Hepatocyte (in vitro differentiated cells): Measurements from ENCODE around the gene TMEM14B. TPM values are rescaled to one million over a fixed set of nuclear protein-coding genes. Genes with fewer than 3 reads are reported as not detected.

Experiments used
- DNase-seq: peaks from one replicate; pipeline ENCODE4 v3.0.0-alpha.2; 2016; ENCODE audit warnings: low spot score
- H2AFZ ChIP-seq: fragments of 200-600 bp; sonication (generic); 2 replicates; pipeline ENCODE4 v1.6.0; 2016; ENCODE audit warnings: antibody characterized with exemption, mild to moderate bottlenecking
- H3K27ac ChIP-seq: fragments of 200-600 bp; sonication (generic); 2 replicates; pipeline ENCODE4 v1.5.1; 2016; ENCODE audit warnings: mild to moderate bottlenecking
- H3K27me3 ChIP-seq: fragments of 200-600 bp; sonication (generic); 2 replicates; pipeline ENCODE4 v1.6.1; 2016
- H3K36me3 ChIP-seq: fragments of 200-600 bp; sonication (generic); replicated peaks from 2 replicates; pipeline ENCODE4 v1.5.1; 2016; ENCODE audit warnings: low read depth; ENCODE audit not compliant: insufficient read depth
- H3K4me1 ChIP-seq: fragments of 200-600 bp; sonication (generic); 2 replicates; pipeline ENCODE4 v1.5.1; 2016; ENCODE audit warnings: mild to moderate bottlenecking, moderate library complexity; ENCODE audit not compliant: insufficient read depth
- H3K4me2 ChIP-seq: fragments of 200-600 bp; sonication (generic); 2 replicates; pipeline ENCODE4 v1.6.0; 2016
- H3K4me3 ChIP-seq: fragments of 200-600 bp; sonication (generic); 2 replicates; pipeline ENCODE4 v1.5.1; 2016; ENCODE audit warnings: mild to moderate bottlenecking
- H3K79me2 ChIP-seq: fragments of 200-600 bp; sonication (generic); 2 replicates; pipeline ENCODE4 v1.6.0; 2017; ENCODE audit warnings: mild to moderate bottlenecking
- H3K9me2 ChIP-seq: fragments of 200-600 bp; sonication (generic); replicated peaks from 2 replicates; pipeline ENCODE4 v1.6.0; 2017; ENCODE audit warnings: mild to moderate bottlenecking; ENCODE audit not compliant: insufficient read depth
- H3K9me3 ChIP-seq: fragments of 200-600 bp; sonication (generic); 2 replicates; pipeline ENCODE4 v1.5.1; 2016; ENCODE audit warnings: low read depth, mild to moderate bottlenecking
- H4K20me1 ChIP-seq: fragments of 200-600 bp; sonication (generic); 2 replicates; pipeline ENCODE4 v1.6.0; 2016; ENCODE audit warnings: mild to moderate bottlenecking; ENCODE audit not compliant: insufficient read depth, poor library complexity, severe bottlenecking
- EZH2 ChIP-seq: fragments of 200-600 bp; sonication (generic); IDR thresholded peaks from 2 replicates; pipeline ENCODE4 v1.6.1; 2016; ENCODE audit warnings: antibody characterized with exemption, mild to moderate bottlenecking, borderline replicate concordance
- EZH2phosphoT487 ChIP-seq: fragments of 200-600 bp; sonication (generic); IDR thresholded peaks from one replicate; pipeline ENCODE4 v1.6.1; 2018; ENCODE audit warnings: antibody characterized with exemption, mild to moderate bottlenecking, low read depth, moderate library complexity; ENCODE audit not compliant: unreplicated experiment, severe bottlenecking
- WGBS: methylation state at CpG from one replicate; pipeline ENCODE4 v1.1.6; 2016; ENCODE audit warnings: low lambda C conversion rate; ENCODE audit errors: missing lambda C conversion rate; 5-methylcytosine and 5-hydroxymethylcytosine counted together
- polyA plus RNA-seq: library from polyadenylated mRNA; unstranded; fragments of >200 nt; fragmentation: Nextera tagmentation; extraction: Ambion mirVana; gene quantifications from 2 replicates; pipeline ENCODE4 v1.2.1, GENCODE V29; 2016
- total RNA-seq: library from RNA; depleted of rRNA; stranded (reverse); fragments of >200 nt; gene quantifications from 2 replicates; pipeline ENCODE4 v1.2.3, GENCODE V29; 2014
- TF ChIP-seq, protein P1 (sequence below): fragments of 200-600 bp; sonication (generic); IDR thresholded peaks from 2 replicates; pipeline ENCODE4 v1.5.1; 2016; ENCODE audit warnings: antibody characterized with exemption, mild to moderate bottlenecking; ENCODE audit not compliant: poor library complexity

TMEM14B gene
- total and polyA plus RNA-seq, 2 experiments from 2014 or later: 63.9 to 108 TPM

DNA sequence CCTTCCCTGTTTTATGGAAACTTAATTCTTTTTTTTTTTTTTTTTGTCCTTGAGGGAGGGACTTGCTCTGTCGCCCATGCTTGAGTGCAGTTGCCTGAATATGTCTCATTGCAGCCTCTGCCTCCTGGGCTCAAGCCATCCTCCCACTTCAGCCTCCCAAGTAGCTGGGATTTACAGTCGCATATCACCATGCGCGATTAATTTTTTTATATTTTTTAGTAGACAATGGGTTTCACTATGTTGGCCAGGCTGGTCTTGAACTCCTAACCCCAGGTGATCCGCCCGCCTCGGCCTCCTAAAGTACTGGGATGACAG is 24.1 kb upstream of the TMEM14B start:
- Histone ChIP-seq H3K4me2 (peak overlapping the region; percentile 75), H3K27ac (peak overlapping the region; percentile 94), H3K4me3 (peak overlapping the region; percentile 66), H3K79me2 (peaks cover 33% of the 10 kb centered on the region), H2AFZ (no peak overlapping the region), H3K9me3 (no peaks in the 10 kb centered on the region), H3K9me2 (no peaks in the 10 kb centered on the region), H3K36me3 (no peaks in the 10 kb centered on the region), H3K27me3 (no peaks in the 10 kb centered on the region), H4K20me1 (no peaks in the 10 kb centered on the region), H3K4me1 (peaks cover 21% of the 10 kb centered on the region)
- TF ChIP-seq EZH2phosphoT487 (no peak), EZH2 (no peak)
- TF ChIP-seq, protein P1, sequence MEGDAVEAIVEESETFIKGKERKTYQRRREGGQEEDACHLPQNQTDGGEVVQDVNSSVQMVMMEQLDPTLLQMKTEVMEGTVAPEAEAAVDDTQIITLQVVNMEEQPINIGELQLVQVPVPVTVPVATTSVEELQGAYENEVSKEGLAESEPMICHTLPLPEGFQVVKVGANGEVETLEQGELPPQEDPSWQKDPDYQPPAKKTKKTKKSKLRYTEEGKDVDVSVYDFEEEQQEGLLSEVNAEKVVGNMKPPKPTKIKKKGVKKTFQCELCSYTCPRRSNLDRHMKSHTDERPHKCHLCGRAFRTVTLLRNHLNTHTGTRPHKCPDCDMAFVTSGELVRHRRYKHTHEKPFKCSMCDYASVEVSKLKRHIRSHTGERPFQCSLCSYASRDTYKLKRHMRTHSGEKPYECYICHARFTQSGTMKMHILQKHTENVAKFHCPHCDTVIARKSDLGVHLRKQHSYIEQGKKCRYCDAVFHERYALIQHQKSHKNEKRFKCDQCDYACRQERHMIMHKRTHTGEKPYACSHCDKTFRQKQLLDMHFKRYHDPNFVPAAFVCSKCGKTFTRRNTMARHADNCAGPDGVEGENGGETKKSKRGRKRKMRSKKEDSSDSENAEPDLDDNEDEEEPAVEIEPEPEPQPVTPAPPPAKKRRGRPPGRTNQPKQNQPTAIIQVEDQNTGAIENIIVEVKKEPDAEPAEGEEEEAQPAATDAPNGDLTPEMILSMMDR: no peak
- DNase-seq: no peak
- WGBS: 44% methylated on average over 7 of the region's 7 CpGs

DNA sequence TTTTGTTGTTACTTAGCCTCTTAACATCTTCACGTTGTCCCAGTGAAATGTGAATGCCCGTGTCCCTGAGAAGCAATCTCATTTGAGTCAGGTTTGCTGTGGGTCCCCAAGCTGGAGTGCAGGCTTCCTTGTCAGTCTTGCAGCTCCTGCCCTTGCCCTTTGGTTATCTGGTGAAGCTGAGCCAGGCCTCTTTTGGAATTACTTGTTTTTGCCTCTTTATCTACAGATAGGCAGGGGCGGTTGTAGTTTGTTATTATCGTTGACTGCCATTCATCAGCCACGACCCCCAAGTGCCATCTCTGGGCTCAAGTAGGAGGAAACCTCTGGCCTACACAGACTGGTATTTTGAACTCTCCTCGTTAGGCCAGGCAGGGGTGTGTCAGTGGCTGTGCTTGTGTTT is 22.6 kb upstream of the TMEM14B start:
- H3K27ac ChIP-seq: no peak overlapping the region
- no peak overlapping the region for H3K4me3 ChIP-seq
- no peak overlapping the region for H2AFZ ChIP-seq
- H3K27me3 ChIP-seq: no peaks in the 10 kb centered on the region
- TF ChIP-seq EZH2phosphoT487 (no peak), EZH2 (no peak)
- TF ChIP-seq, protein P1: no peak
- H3K4me2 ChIP-seq: peak overlapping the region; percentile 75
- H3K36me3 ChIP-seq: no peaks in the 10 kb centered on the region
- H4K20me1 ChIP-seq: no peaks in the 10 kb centered on the region
- WGBS: 66% methylated on average over 6 of the region's 6 CpGs
- DNase-seq: no peak
- H3K9me3 ChIP-seq: no peaks in the 10 kb centered on the region
- peaks cover 21% of the 10 kb centered on the region for H3K4me1 ChIP-seq
- no peaks in the 10 kb centered on the region for H3K9me2 ChIP-seq
- peaks cover 33% of the 10 kb centered on the region for H3K79me2 ChIP-seq

DNA sequence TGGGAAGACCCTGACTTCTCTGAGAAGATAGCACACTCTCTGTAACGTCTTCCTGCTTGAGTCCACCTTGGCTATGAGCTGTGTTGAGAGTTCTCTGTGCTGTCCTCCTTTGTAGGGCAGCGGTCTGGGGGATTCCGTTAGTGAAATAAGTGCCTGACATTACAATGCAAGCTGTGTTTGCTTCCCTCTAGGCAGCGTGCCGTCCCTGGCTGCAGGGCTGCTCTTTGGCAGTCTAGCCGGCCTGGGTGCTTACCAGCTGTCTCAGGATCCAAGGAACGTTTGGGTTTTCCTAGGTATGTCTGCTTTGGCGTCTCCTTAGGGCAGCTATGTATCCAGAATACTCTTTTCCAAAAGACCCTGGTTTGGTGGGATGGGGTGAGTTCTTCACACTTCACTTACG is 21.9 kb upstream of the TMEM14B start:
- no peak overlapping the region for H3K4me2 ChIP-seq
- H3K79me2 ChIP-seq: peaks cover 33% of the 10 kb centered on the region
- no peaks in the 10 kb centered on the region for H3K27me3 ChIP-seq
- H3K4me3 ChIP-seq: no peak overlapping the region
- no peaks in the 10 kb centered on the region for H3K9me3 ChIP-seq
- 84% methylated on average over 9 of the region's 9 CpGs for WGBS
- TF ChIP-seq, protein P1: no peak
- TF ChIP-seq EZH2 (no peak), EZH2phosphoT487 (no peak)
- H3K4me1 ChIP-seq: peaks cover 21% of the 10 kb centered on the region
- no peaks in the 10 kb centered on the region for H3K9me2 ChIP-seq
- H2AFZ ChIP-seq: no peak overlapping the region
- no peak overlapping the region for H3K27ac ChIP-seq
- no peaks in the 10 kb centered on the region for H3K36me3 ChIP-seq
- no peak for DNase-seq
- no peaks in the 10 kb centered on the region for H4K20me1 ChIP-seq

DNA sequence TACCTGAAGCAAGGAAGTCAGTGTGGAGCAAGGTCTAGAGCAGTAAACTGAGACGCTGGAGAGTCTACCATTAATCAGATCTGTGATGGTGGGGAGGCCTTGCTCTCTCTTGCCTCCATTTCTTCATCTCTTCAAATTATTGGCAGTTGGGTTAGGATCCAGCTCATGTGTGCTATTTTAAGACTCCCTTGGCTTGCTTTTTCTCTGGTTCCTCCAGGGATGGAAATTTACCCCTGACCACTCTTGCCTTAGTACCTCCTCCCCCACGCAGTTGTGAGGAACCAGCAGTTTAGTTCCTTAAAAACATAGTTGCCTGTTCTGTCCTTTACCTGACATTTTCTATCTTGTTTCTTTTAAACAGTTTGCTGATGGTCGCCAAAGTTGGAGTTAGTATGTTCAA is 17.4 kb upstream of the TMEM14B start:
- H3K4me3 ChIP-seq: no peak overlapping the region
- WGBS: 92% methylated on average over 3 of the region's 3 CpGs
- no peak for DNase-seq
- H4K20me1 ChIP-seq: no peaks in the 10 kb centered on the region
- H3K9me3 ChIP-seq: no peaks in the 10 kb centered on the region
- no peak overlapping the region for H3K27ac ChIP-seq
- no peaks in the 10 kb centered on the region for H3K4me1 ChIP-seq
- peaks cover 14% of the 10 kb centered on the region for H3K79me2 ChIP-seq
- no peaks in the 10 kb centered on the region for H3K9me2 ChIP-seq
- H3K27me3 ChIP-seq: no peaks in the 10 kb centered on the region
- no peaks in the 10 kb centered on the region for H3K36me3 ChIP-seq
- no peak overlapping the region for H3K4me2 ChIP-seq
- no peak overlapping the region for H2AFZ ChIP-seq
- TF ChIP-seq, protein P1: no peak
- no peak for TF ChIP-seq EZH2
- no peak for TF ChIP-seq EZH2phosphoT487
